Measurements from ENCODE around the gene PLPPR3.

The PLPPR3 gene

DNA sequence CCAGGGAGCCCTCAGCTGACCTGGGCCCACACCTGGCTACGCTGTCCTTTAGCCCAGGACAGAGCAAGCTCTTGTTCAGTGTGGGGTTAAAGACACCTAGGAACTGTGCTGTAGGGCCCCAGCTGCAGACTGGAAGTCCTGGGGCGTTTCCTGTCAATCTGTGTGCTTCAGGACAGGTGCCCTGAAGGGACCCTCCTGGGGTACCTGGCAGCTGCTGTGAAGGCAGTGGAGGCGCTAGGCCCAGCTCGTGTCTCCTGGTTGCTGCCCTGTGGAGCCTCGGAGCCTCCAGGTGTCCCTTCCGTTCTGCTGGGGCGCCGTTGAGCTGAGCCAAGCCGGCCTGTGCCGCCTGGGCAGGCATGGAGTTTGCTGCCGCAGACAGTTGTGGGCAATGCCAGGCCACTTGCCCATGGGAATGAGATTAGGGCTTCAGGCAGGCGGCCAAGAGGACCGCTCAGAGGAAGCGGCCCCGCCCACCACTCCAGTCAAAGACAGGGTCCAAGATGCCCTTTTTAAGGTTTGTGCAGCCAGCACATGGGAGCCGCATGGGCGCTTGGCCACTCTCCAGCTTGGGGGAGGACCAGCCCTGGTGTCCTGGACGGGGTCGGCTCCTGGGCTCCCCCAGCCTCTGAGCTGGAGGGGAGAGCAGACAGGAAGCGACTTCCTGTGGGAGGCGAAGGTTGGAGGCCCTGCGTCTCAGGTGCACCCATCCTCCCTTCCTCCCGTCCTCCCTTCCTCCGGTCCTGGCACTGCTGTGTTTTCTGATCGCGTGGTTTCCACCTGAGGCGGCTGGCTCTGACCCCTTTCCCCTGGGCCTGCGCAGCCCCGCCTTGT lies 20.5 kb downstream of the PLPPR3 start:
- Histone ChIP-seq H2AFZ (ENCODE audit: low read depth, low read length, severe bottlenecking) (no peak overlapping the region), H3K27me3 (ENCODE audit: low read length) (no peaks in the 10 kb centered on the region), H3K79me2 (ENCODE audit: insufficient read depth, low read length) (peaks cover 80% of the 10 kb centered on the region), H3K27ac (ENCODE audit: low read depth, low read length) (no peak overlapping the region), H3K4me2 (ENCODE audit: low read depth, low read length, poor library complexity, severe bottlenecking) (no peak overlapping the region), H3K4me3 (ENCODE audit: insufficient read depth, low read length, poor library complexity, severe bottlenecking) (no peak overlapping the region), H3K36me3 (ENCODE audit: low read length) (peaks cover 11% of the 10 kb centered on the region; the same call in 1 of the 2 replicates), H3K9me3 (ENCODE audit: insufficient read depth, low read length) (no peaks in the 10 kb centered on the region), H3F3A (ENCODE audit: insufficient read depth) (no peaks in the 10 kb centered on the region), H3K9me2 (replicated peaks; ENCODE audit: insufficient read depth, low read length) (no peaks in the 10 kb centered on the region), H4K20me1 (ENCODE audit: low read depth, low read length) (peaks cover 34% of the 10 kb centered on the region), H3K9ac (ENCODE audit: low read length) (no peak overlapping the region)
- TF ChIP-seq EZH2phosphoT487 (conservative IDR thresholded peaks at IDR 0.05; ENCODE audit: low read length), result no peak
- TF ChIP-seq, protein P1, sequence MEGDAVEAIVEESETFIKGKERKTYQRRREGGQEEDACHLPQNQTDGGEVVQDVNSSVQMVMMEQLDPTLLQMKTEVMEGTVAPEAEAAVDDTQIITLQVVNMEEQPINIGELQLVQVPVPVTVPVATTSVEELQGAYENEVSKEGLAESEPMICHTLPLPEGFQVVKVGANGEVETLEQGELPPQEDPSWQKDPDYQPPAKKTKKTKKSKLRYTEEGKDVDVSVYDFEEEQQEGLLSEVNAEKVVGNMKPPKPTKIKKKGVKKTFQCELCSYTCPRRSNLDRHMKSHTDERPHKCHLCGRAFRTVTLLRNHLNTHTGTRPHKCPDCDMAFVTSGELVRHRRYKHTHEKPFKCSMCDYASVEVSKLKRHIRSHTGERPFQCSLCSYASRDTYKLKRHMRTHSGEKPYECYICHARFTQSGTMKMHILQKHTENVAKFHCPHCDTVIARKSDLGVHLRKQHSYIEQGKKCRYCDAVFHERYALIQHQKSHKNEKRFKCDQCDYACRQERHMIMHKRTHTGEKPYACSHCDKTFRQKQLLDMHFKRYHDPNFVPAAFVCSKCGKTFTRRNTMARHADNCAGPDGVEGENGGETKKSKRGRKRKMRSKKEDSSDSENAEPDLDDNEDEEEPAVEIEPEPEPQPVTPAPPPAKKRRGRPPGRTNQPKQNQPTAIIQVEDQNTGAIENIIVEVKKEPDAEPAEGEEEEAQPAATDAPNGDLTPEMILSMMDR (IDR thresholded peaks at IDR 0.05; ENCODE audit: insufficient read depth, low read length, poor library complexity, severe bottlenecking), result no peak

DNA sequence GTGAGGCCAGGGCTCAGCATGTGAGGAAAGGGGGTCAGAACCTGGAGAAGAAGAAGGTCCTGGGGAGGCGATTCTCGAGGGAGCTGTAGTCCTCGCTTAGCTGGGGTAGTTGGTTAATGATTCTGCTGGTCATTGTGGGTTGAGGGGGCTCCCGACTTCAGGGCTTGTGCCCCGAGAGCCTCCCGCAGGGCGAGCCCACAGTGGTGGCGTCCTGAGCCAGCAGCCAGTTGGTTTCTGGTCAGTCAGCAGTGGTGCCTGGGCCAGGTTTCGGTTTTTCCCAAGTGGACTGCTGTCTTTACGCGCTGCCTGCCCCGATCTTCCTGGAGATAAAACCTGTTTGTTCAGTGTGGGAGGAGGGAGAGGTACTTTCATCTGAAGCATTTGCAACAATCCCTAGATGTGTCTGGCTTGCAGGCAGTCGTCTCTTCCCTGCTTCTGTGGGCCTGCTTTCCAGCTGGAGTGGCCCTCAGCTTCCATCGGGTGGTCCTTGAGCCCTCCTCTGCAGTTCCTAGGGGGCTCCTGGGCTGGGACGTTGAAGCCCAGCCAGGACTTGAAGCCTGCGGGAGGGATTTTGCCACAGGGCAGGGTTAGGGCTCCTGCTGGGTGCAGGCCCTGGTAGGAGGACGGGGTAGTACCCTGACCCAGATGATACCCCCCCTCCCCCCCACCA lies 21.3 kb downstream of the PLPPR3 start:
- H3K79me2 ChIP-seq (ENCODE audit: insufficient read depth, low read length), result peaks cover 77% of the 10 kb centered on the region
- H2AFZ ChIP-seq (ENCODE audit: low read depth, low read length, severe bottlenecking), result no peak overlapping the region
- no peaks in the 10 kb centered on the region for H3F3A ChIP-seq (ENCODE audit: insufficient read depth)
- peak overlapping the region; percentile 78 for H3K4me2 ChIP-seq (ENCODE audit: low read depth, low read length, poor library complexity, severe bottlenecking)
- H3K4me3 ChIP-seq (ENCODE audit: insufficient read depth, low read length, poor library complexity, severe bottlenecking), result no peak overlapping the region
- H3K9me2 ChIP-seq (replicated peaks; ENCODE audit: insufficient read depth, low read length), result no peaks in the 10 kb centered on the region
- peaks cover 34% of the 10 kb centered on the region for H4K20me1 ChIP-seq (ENCODE audit: low read depth, low read length)
- H3K9me3 ChIP-seq (ENCODE audit: insufficient read depth, low read length), result no peaks in the 10 kb centered on the region
- H3K9ac ChIP-seq (ENCODE audit: low read length), result peak overlapping the region; percentile 98; the same call in 1 of the 2 replicates
- no peaks in the 10 kb centered on the region for H3K27me3 ChIP-seq (ENCODE audit: low read length)
- no peak overlapping the region for H3K27ac ChIP-seq (ENCODE audit: low read depth, low read length)
- no peak for TF ChIP-seq EZH2phosphoT487 (conservative IDR thresholded peaks at IDR 0.05; ENCODE audit: low read length)
- TF ChIP-seq, protein P1 (IDR thresholded peaks at IDR 0.05; ENCODE audit: insufficient read depth, low read length, poor library complexity, severe bottlenecking), result no peak
- H3K36me3 ChIP-seq (ENCODE audit: low read length), result peaks cover 11% of the 10 kb centered on the region; the same call in 1 of the 2 replicates

DNA sequence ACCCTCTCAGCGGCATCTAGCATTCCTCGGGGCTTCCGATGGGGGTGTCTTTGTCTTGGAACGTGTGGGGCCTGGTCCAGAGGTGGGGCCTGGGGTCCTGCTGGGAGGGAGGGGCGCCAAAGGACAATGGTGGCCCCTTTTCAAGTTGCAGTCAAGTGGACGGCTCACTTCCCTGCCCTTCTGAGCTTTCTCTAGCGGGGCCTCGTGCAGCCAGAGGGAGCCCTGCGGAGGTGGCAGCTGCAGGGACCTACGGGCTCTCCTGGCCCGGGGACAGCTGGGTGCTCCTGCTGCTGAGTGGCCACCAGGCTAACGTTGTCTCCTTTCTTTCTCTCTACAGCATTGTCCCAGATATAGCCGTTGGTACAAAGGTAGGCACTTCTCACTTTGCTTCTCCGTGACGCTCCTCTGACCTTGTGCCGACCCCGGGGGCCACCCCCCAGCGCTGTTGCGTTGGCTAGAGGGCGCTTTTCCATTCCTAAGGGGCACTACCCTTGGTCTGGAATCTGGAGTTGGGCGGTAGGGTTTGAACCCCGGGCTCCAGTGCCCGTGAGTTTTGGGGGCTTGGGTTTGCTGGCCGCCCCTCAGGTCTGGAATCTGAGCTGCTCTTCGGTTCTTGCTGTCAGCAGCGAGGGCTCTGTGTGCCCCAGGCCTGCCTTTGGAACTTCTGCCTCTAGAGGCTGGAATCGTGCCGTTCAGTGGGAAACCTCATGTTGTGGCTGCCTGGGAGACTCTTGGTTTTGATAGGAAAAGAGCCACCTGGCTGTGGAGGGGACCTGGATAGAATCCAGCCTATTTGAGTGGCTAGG lies 22.5 kb downstream of the PLPPR3 start:
- Histone ChIP-seq H3K36me3 (ENCODE audit: low read length) (peaks cover 8% of the 10 kb centered on the region; the same call in 1 of the 2 replicates), H3K9me2 (replicated peaks; ENCODE audit: insufficient read depth, low read length) (no peaks in the 10 kb centered on the region), H3K9me3 (ENCODE audit: insufficient read depth, low read length) (no peaks in the 10 kb centered on the region), H3K27ac (ENCODE audit: low read depth, low read length) (no peak overlapping the region), H4K20me1 (ENCODE audit: low read depth, low read length) (peaks cover 34% of the 10 kb centered on the region), H3K9ac (ENCODE audit: low read length) (peak overlapping the region; percentile 98), H3K4me3 (ENCODE audit: insufficient read depth, low read length, poor library complexity, severe bottlenecking) (peak overlapping the region; percentile 74), H3F3A (ENCODE audit: insufficient read depth) (no peaks in the 10 kb centered on the region), H3K27me3 (ENCODE audit: low read length) (no peaks in the 10 kb centered on the region), H3K4me2 (ENCODE audit: low read depth, low read length, poor library complexity, severe bottlenecking) (peak overlapping the region; percentile 78), H3K79me2 (ENCODE audit: insufficient read depth, low read length) (peaks cover 64% of the 10 kb centered on the region), H2AFZ (ENCODE audit: low read depth, low read length, severe bottlenecking) (no peak overlapping the region)
- TF ChIP-seq EZH2phosphoT487 (conservative IDR thresholded peaks at IDR 0.05; ENCODE audit: low read length), result no peak
- TF ChIP-seq, protein P1 (IDR thresholded peaks at IDR 0.05; ENCODE audit: insufficient read depth, low read length, poor library complexity, severe bottlenecking), result peak; percentile 33

All from SU-DHL-6 (cell line).